K562 (cell line): ENCODE data around the gene SPINT1. TPM values are rescaled to one million over a fixed set of nuclear protein-coding genes. Genes with fewer than 3 reads are reported as not detected.

Experiments used
- CHD4 ChIP-seq: fragments of 200-600 bp; sonication (generic); IDR thresholded peaks from 3 replicates; pipeline ENCODE4 v1.6.1; 2012; ENCODE audit warnings: low read depth, mild to moderate bottlenecking, mixed read lengths, low read length, inconsistent platforms; ENCODE audit not compliant: insufficient read depth, insufficient replicate concordance, poor library complexity, severe bottlenecking
- EHMT2 ChIP-seq: fragments of 450-650 bp; IDR thresholded peaks from 2 replicates; pipeline ENCODE4 v1.6.1; 2018; ENCODE audit warnings: antibody characterized with exemption
- ELF4 ChIP-seq: fragments of 450-650 bp; formaldehyde crosslinking; IDR thresholded peaks from 2 replicates; pipeline ENCODE4 v1.4.0; 2022; ENCODE audit warnings: missing genetic modification characterization
- GABPB1 ChIP-seq: sonication (generic); formaldehyde crosslinking; IDR thresholded peaks from 2 replicates; pipeline ENCODE4 v1.8.0; 2022; ENCODE audit warnings: mild to moderate bottlenecking, missing genetic modification reagents
- HLTF ChIP-seq: fragments of 450-650 bp; IDR thresholded peaks from 2 replicates; pipeline ENCODE4 v1.6.1; 2016
- KLF1 ChIP-seq: fragments of 450-650 bp; IDR thresholded peaks from 2 replicates; pipeline ENCODE4 v1.6.1; 2016; ENCODE audit warnings: missing genetic modification characterization, missing compliant biosample characterization
- PPARD ChIP-seq: fragments of 250-450 bp; sonication (Bioruptor Pico); IDR thresholded peaks from 2 replicates; pipeline ENCODE4 v1.8.0; 2022; ENCODE audit warnings: inconsistent platforms, mild to moderate bottlenecking, moderate library complexity
- RBBP5 ChIP-seq: fragments of 200-600 bp; sonication (generic); IDR thresholded peaks from 2 replicates; pipeline ENCODE4 v1.6.1; 2012; ENCODE audit warnings: borderline replicate concordance, mild to moderate bottlenecking, low read length, control low read depth, inconsistent platforms; ENCODE audit not compliant: insufficient read depth, poor library complexity, severe bottlenecking
- SAP30 ChIP-seq: fragments of 200-600 bp; sonication (generic); IDR thresholded peaks from 2 replicates; pipeline ENCODE4 v1.6.1; 2012; ENCODE audit warnings: borderline replicate concordance, low read depth, mild to moderate bottlenecking, moderate library complexity, low read length, control low read depth, inconsistent platforms; ENCODE audit not compliant: insufficient read depth, poor library complexity, severe bottlenecking
- ZC3H4 ChIP-seq: sonication (generic); formaldehyde crosslinking; IDR thresholded peaks from 2 replicates; pipeline ENCODE4 v1.9.0; 2021; ENCODE audit warnings: missing genetic modification reagents, borderline replicate concordance
- ZFX ChIP-seq: sonication (generic); formaldehyde crosslinking; IDR thresholded peaks from 2 replicates; pipeline ENCODE4 v1.8.0; 2022; ENCODE audit warnings: mild to moderate bottlenecking, missing genetic modification reagents, moderate library complexity
- ZNF143 ChIP-seq: sonication (generic); formaldehyde crosslinking; IDR thresholded peaks from 2 replicates; pipeline ENCODE4 v1.9.0; 2022; ENCODE audit warnings: mild to moderate bottlenecking, missing genetic modification reagents
- ZNF165 ChIP-seq: fragments of 250-450 bp; sonication (Bioruptor Pico); IDR thresholded peaks from 2 replicates; pipeline ENCODE4 v1.4.0; 2020; ENCODE audit warnings: borderline replicate concordance
- ZNF431 ChIP-seq: sonication (generic); formaldehyde crosslinking; IDR thresholded peaks from 2 replicates; pipeline ENCODE4 v1.8.0; 2022; ENCODE audit warnings: mild to moderate bottlenecking, missing genetic modification reagents
- polyA plus RNA-seq, 8 experiments: library from polyadenylated mRNA; depleted of rRNA in 4 of 8; stranded (reverse) in 5 of 8; unstranded in 3 of 8; fragments of >200 nt; fragmentation: Nextera tagmentation in 2 of 8; fragmentation: Illumina TruSeq in 1 of 8; extraction: Ambion mirVana in 2 of 8; extraction: Trizol in 1 of 8; gene quantifications; 2 replicates each; pipeline versions ENCODE4 v1.2.1 to v1.2.3, GENCODE V29; 2011 to 2014; ENCODE audit warnings: inconsistent platforms in 1 of 8, missing spikeins in 1 of 8
- total RNA-seq, 7 experiments: library from RNA; depleted of rRNA in 6 of 7; stranded (reverse); fragments of >200 nt in 6 of 7; fragmentation: Illumina TruSeq in 2 of 7; extraction: Trizol in 2 of 7; gene quantifications; 2 replicates each; pipeline versions ENCODE4 v1.2.1 to v1.2.3, GENCODE V29; 2011 to 2021; ENCODE audit warnings: low replicate concordance in 1 of 7
- TF ChIP-seq, protein P1 (sequence below): fragments of 450-650 bp; IDR thresholded peaks from 2 replicates; pipeline ENCODE4 v1.6.1; 2017; ENCODE audit warnings: antibody characterized with exemption, mild to moderate bottlenecking
- TF ChIP-seq, protein P2 (sequence below), 2 experiments: fragments of 250-450 bp in 1 of 2; fragments of 450-650 bp in 1 of 2; sonication (Bioruptor Pico) in 1 of 2; IDR thresholded peaks; 2 replicates each; pipeline versions ENCODE4 v1.6.1 to v1.8.0; 2016 to 2021; ENCODE audit warnings: mild to moderate bottlenecking in 2 of 2, moderate library complexity in 2 of 2, missing compliant biosample characterization in 1 of 2, missing genetic modification characterization in 1 of 2
- TF ChIP-seq, protein P3 (sequence below): fragments of 250-450 bp; sonication (Bioruptor Pico); IDR thresholded peaks from 2 replicates; pipeline ENCODE4 v1.4.0; 2020
- TF ChIP-seq, protein P4 (sequence below), 2 experiments: fragments of 200-800 bp in 1 of 2; sonication (Bioruptor generic) in 1 of 2; sonication (generic) in 1 of 2; formaldehyde crosslinking in 1 of 2; IDR thresholded peaks in 1 of 2; conservative IDR thresholded peaks in 1 of 2; 2 replicates each; pipeline versions ENCODE4 v1.5.0 to v1.6.1; 2016 to 2020; ENCODE audit warnings: missing compliant biosample characterization in 1 of 2, missing genetic modification characterization in 1 of 2, missing genetic modification reagents in 1 of 2

Gene SPINT1
- total and polyA plus RNA-seq, 9 of the 15 experiments (the other 6 are each of a cell fraction or from before 2014, with no cell fraction given), result 0.78 to 4.5 (median 1.5) TPM

DNA sequence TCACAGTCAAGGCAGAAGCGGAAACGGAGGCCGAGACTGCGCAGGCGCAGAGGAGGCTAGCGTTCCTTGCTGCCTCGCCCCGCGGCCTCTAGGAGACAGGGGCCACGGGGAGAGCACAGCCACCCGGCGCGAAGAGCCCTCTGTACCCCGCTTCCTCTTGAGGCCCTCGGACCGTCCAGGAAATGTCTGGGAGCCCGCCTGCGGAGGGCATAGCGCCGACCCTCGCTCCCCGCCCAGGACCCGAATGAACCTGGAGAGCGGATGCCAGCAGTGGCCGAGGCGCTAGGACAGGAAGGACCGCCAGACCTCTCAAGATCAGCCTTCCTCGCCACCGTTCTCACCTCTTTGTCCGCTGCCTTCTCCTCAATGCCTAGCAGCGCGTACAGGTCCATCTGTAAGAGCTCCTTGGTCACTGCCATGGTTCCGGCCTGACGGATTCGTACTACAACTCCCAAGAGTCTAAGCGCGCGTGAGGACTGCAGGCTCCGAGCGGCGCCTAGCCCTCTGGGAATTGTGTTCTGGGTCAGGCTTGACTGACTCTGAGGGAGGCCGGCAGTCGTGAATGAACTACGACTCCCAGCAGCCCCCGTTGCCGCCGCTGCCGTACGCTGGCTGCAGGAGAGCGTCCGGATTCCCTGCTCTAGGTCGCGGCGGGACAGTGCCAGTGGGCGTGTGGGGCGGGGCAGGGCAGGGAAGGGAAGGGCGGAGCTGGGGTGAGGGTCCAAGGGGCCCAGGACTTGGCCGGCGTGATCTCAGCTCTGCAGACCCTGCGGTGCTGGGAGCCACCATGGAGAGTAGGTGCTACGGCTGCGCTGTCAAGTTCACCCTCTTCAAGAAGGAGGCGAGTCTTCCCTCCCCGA, 36.6 kb upstream of the SPINT1 start, which contains the start of the genes DNAJC17 and ZFYVE19 (continued):
- TF ChIP-seq, protein P1, sequence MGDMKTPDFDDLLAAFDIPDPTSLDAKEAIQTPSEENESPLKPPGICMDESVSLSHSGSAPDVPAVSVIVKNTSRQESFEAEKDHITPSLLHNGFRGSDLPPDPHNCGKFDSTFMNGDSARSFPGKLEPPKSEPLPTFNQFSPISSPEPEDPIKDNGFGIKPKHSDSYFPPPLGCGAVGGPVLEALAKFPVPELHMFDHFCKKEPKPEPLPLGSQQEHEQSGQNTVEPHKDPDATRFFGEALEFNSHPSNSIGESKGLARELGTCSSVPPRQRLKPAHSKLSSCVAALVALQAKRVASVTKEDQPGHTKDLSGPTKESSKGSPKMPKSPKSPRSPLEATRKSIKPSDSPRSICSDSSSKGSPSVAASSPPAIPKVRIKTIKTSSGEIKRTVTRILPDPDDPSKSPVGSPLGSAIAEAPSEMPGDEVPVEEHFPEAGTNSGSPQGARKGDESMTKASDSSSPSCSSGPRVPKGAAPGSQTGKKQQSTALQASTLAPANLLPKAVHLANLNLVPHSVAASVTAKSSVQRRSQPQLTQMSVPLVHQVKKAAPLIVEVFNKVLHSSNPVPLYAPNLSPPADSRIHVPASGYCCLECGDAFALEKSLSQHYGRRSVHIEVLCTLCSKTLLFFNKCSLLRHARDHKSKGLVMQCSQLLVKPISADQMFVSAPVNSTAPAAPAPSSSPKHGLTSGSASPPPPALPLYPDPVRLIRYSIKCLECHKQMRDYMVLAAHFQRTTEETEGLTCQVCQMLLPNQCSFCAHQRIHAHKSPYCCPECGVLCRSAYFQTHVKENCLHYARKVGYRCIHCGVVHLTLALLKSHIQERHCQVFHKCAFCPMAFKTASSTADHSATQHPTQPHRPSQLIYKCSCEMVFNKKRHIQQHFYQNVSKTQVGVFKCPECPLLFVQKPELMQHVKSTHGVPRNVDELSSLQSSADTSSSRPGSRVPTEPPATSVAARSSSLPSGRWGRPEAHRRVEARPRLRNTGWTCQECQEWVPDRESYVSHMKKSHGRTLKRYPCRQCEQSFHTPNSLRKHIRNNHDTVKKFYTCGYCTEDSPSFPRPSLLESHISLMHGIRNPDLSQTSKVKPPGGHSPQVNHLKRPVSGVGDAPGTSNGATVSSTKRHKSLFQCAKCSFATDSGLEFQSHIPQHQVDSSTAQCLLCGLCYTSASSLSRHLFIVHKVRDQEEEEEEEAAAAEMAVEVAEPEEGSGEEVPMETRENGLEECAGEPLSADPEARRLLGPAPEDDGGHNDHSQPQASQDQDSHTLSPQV, result peak; percentile 61; the same call in 1 of the 2 replicates
- no peak for TF ChIP-seq PPARD (CRISPR knock-in tag)
- TF ChIP-seq ELF4 (CRISPR knock-in tag), result peak; percentile 58; the same call in 1 of the 2 replicates
- TF ChIP-seq SAP30, result peak; percentile 62
- peak; percentile 36; the same call in 1 of the 2 replicates for TF ChIP-seq HLTF
- no peak for TF ChIP-seq CHD4
- peak; percentile 84 for TF ChIP-seq GABPB1
- TF ChIP-seq ZFX, result peak; percentile 97
- TF ChIP-seq ZNF143, result peak; percentile 99
- TF ChIP-seq, protein P2, sequence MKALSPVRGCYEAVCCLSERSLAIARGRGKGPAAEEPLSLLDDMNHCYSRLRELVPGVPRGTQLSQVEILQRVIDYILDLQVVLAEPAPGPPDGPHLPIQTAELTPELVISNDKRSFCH (CRISPR knock-in tag; IDR thresholded peaks at IDR 0.05), result no peak
- TF ChIP-seq, protein P2 (tag; IDR thresholded peaks at IDR 0.05), result 0 out of 2 replicates have a peak, but pooled peaks have one; percentile 29
- TF ChIP-seq ZNF431 (CRISPR knock-in tag), result no peak
- peak; percentile 37; the same call in 1 of the 2 replicates for TF ChIP-seq ZNF165 (CRISPR knock-in tag)
- TF ChIP-seq KLF1 (tag), result peak; percentile 64; the same call in 1 of the 2 replicates
- TF ChIP-seq ZC3H4 (CRISPR knock-in tag), result no peak
- TF ChIP-seq, protein P3, sequence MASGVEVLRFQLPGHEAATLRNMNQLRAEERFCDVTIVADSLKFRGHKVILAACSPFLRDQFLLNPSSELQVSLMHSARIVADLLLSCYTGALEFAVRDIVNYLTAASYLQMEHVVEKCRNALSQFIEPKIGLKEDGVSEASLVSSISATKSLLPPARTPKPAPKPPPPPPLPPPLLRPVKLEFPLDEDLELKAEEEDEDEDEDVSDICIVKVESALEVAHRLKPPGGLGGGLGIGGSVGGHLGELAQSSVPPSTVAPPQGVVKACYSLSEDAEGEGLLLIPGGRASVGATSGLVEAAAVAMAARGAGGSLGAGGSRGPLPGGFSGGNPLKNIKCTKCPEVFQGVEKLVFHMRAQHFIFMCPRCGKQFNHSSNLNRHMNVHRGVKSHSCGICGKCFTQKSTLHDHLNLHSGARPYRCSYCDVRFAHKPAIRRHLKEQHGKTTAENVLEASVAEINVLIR (CRISPR knock-in tag), result 0 out of 2 replicates have a peak, but pooled peaks have one; percentile 35
- TF ChIP-seq, protein P4, sequence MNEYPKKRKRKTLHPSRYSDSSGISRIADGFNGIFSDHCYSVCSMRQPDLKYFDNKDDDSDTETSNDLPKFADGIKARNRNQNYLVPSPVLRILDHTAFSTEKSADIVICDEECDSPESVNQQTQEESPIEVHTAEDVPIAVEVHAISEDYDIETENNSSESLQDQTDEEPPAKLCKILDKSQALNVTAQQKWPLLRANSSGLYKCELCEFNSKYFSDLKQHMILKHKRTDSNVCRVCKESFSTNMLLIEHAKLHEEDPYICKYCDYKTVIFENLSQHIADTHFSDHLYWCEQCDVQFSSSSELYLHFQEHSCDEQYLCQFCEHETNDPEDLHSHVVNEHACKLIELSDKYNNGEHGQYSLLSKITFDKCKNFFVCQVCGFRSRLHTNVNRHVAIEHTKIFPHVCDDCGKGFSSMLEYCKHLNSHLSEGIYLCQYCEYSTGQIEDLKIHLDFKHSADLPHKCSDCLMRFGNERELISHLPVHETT (CRISPR knock-in tag; conservative IDR thresholded peaks at IDR 0.05 in 1 of 2, IDR thresholded peaks at IDR 0.05 in 1 of 2), result peak in 1 of 2 experiments; percentile 82; a peak in 2 of 4 replicates
- TF ChIP-seq EHMT2, result no peak
- TF ChIP-seq RBBP5, result peak; percentile 84
